ENCODE results near the gene NUAK2.

Gene NUAK2

GRCh38 chr1:205270764-205271163, 50.8 kb downstream of the NUAK2 start:
- no peak for FAIRE-seq

GRCh38 chr1:205270271-205270670, 51.3 kb downstream of the NUAK2 start:
- FAIRE-seq: no peak

- FAIRE-seq: no peak
Observed at GRCh38 chr1:205269711-205270110, 51.8 kb downstream of the NUAK2 start.

- no peak for FAIRE-seq
Observed at GRCh38 chr1:205268846-205269680, 52.5 kb downstream of the NUAK2 start.

GRCh38 chr1:205267306-205267902, 54.1 kb downstream of the NUAK2 start:
- no peak for FAIRE-seq

GRCh38 chr1:205266611-205267305, 54.8 kb downstream of the NUAK2 start:
- FAIRE-seq: no peak

GRCh38 chr1:205263580-205264190, 57.9 kb downstream of the NUAK2 start:
- FAIRE-seq: no peak

GRCh38 chr1:205262731-205263171, 58.8 kb downstream of the NUAK2 start:
- FAIRE-seq: no peak

- FAIRE-seq: no peak
Observed at GRCh38 chr1:205261946-205262691, 59.4 kb downstream of the NUAK2 start.

GRCh38 chr1:205260948-205261732, 60.4 kb downstream of the NUAK2 start:
- no peak for FAIRE-seq

GRCh38 chr1:205259998-205260397, 61.5 kb downstream of the NUAK2 start:
- FAIRE-seq: no peak

GRCh38 chr1:205259324-205259832, 62.2 kb downstream of the NUAK2 start:
- FAIRE-seq: no peak

GRCh38 chr1:205258719-205259118, 62.8 kb downstream of the NUAK2 start:
- no peak for FAIRE-seq

- no peak for FAIRE-seq
Observed at GRCh38 chr1:205258261-205258691, 63.3 kb downstream of the NUAK2 start.

GRCh38 chr1:205257735-205258134, 63.8 kb downstream of the NUAK2 start:
- FAIRE-seq: no peak

GRCh38 chr1:205256951-205257625, 64.5 kb downstream of the NUAK2 start:
- no peak for FAIRE-seq

- no peak for FAIRE-seq
Observed at GRCh38 chr1:205255941-205256780, 65.4 kb downstream of the NUAK2 start.

Measured in islet of Langerhans (tissue), 1 donor.